NCI-H2029 treated with DMSO at 0.1 percent for 48 hours (cell line): ENCODE data around the gene PARD3B.

Source experiments
- DNase-seq: peaks from one replicate; lab custom pipeline; 2025; lab: John Stamatoyannopoulos, UW

Gene PARD3B, protein sequence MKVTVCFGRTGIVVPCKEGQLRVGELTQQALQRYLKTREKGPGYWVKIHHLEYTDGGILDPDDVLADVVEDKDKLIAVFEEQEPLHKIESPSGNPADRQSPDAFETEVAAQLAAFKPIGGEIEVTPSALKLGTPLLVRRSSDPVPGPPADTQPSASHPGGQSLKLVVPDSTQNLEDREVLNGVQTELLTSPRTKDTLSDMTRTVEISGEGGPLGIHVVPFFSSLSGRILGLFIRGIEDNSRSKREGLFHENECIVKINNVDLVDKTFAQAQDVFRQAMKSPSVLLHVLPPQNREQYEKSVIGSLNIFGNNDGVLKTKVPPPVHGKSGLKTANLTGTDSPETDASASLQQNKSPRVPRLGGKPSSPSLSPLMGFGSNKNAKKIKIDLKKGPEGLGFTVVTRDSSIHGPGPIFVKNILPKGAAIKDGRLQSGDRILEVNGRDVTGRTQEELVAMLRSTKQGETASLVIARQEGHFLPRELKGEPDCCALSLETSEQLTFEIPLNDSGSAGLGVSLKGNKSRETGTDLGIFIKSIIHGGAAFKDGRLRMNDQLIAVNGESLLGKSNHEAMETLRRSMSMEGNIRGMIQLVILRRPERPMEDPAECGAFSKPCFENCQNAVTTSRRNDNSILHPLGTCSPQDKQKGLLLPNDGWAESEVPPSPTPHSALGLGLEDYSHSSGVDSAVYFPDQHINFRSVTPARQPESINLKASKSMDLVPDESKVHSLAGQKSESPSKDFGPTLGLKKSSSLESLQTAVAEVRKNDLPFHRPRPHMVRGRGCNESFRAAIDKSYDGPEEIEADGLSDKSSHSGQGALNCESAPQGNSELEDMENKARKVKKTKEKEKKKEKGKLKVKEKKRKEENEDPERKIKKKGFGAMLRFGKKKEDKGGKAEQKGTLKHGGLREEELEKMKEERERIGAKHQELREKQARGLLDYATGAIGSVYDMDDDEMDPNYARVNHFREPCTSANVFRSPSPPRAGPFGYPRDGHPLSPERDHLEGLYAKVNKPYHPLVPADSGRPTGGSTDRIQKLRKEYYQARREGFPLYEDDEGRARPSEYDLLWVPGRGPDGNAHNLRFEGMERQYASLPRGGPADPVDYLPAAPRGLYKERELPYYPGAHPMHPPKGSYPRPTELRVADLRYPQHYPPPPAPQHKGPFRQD (N-terminal part only)

DNA sequence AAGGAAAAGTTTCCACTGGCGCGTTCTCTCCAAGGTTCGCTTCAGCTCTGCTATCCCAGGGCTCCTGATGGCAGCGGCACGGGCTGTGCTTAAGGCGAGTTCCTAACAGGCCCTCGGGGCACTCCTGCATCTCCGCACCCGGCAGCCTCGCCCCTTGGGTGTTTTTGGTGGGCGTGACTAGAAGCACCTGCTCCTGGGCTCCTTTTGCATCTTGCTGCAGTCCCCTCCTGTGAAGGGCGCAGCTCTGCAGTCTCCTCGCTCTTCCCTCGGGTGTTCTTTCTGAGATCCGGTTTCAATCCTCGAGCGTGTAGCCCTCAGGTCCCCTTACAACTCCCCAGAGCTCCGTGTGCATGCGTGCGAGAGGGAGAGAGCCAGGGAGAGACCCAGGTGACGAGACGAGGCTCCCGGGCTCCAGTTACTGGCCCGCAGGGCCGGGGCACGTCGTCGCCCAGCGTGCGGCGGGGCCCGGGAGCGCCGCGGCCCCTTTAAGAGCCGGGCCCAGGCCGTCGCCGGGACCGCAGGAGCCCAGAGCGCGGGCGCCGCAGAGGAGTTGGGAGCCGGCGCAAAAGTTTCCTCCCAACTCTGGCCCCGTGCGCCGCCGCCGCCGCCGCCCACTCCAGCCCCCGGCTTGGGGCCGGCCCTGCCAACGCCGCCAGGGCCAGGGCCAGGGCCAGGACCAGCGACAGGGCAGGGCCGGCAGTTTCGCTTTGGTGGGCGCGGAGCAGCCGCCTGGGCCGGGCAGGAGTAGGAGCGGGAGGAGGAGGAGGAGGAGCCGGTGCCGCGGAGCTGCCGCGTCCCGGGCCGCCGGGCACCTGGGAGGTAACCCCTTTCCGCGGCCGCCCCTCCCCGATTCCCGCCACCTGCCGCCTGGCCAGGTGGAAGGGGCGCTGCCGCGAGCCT is at the start of gene PARD3B:
Gene PARD3B, plus strand, starts transcription at position 515 of the 900 bp plus-strand sequence. CDS start 525 bp downstream, outside the sequence.
- no peak for DNase-seq

DNA sequence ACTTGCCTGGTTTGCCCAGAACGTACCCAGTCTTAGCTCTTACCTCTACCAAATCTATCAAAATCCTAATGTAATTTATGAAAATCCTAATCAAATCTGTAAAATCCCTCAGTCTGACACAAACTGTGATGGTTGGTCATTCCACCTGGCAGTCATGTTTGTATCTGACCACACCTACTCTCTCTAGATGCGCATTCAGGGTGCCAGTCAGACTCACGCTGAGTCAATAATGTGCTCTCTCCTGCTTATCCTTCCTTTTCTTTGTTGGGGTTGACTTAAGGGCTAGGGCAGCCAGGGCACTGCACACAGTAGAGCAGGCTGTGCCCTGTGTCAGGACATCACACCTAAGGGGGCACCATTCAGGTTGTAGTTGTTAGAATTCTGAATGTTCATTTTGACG is 48.5 kb upstream of the PARD3B start:
- no peak for DNase-seq

DNA sequence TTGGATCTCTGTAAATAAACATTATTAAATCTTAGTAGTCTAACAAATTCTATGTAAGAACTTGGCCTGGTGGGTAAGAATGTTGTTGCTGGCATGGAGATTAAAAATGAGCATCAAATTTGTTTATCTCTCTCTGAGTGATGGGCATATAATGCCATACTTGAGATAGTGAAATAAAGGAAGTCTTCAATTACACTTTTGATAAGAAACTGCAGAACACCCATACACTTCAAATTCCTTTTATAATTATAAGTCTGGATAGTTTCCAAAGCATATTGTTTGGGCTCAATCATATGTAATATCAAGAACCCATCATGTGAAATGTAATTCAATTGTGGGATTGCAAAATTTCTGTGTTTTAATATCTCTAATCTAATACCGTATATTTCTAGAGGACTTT is 47.4 kb upstream of the PARD3B start:
- no peak for DNase-seq

DNA sequence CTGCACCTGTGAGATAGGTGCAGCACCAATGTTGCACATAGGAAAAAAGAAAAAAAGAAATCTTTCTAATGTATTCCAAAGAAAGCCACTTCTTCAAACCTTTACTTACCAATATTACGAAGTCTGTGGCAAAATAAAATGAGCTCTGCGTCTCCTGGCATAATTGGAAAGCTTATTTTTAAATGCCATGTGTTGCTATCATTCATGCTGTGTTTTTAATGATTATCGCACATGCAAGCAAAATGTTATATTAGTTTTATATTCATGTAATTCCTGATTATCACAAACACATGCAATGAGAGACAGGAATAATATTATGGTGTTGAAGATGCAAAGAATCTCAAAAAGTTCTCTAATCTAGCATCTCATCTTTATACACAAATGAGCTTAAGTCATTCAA is 47.0 kb upstream of the PARD3B start:
- no peak for DNase-seq

DNA sequence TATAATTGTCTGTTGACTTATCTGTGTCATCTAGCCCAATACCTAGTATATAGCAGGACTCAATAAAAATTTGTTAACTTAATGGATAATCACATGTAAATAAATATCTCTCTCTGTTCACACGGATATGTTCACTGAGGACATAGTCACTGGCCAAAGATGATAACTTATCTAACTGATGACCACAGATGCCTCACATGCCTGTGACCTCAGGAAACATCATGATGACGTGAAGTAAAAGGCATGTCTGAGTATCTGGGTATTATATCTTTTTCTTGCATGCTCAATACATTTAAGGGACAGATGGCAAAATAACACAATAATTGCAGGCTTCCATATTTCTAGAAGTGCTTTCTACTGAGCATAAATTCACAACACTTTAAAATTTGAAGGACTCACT is 41.4 kb upstream of the PARD3B start:
- no peak for DNase-seq

DNA sequence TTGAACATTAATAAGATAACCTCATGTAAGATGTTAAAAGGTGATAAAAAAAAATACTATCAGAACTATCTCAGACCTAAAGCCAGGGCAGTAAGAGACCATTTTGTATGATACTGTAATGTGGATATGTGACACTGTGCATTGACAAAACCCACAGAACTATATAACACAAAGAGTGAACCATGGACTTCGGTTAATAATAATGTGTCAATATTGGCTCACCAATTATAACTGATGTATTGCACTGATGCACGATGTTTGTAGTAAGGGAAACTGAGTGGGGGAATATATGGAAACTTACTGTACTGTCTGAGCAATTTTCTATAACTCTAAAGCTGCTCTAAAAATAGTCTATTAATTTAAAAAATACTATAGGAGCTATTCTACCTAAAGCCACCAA is 40.7 kb upstream of the PARD3B start:
- no peak for DNase-seq

DNA sequence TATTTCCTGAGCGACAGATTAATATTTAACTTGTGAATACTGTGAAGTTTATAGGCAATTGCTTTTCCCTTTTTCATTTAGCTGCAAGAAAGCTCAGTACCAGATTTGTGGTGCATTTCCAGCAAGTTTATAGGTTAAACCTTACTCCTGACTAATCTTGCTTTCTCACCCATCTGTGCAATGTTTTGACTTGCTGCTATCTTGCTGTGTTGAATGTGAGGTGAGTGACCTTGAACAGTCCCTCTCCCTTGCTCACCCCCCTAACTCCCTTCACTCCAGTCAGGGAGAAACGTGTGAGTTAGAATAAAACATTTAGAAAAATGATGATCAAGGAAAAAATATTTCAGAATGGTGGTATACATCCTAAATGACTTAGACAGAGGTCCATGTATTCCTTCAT is 39.8 kb upstream of the PARD3B start:
- no peak for DNase-seq

DNA sequence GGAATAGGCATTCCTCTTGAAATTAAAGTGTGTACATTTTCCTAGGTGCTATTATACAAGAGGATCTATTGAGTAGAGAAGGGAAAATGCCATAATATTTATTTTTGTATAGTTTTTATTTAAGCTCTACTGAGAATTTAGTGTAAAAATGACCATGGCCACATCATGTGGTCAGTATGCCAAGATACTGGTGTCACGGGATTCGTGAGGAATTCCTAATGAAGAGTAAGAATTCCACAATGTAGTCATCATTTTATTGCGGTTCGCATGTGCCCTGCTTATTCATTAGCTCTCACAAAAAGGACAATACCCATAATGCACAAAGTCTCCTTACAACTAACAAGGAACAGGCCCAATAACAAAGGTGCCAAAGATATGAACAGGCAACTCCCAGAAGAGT is 39.3 kb upstream of the PARD3B start:
- no peak for DNase-seq

DNA sequence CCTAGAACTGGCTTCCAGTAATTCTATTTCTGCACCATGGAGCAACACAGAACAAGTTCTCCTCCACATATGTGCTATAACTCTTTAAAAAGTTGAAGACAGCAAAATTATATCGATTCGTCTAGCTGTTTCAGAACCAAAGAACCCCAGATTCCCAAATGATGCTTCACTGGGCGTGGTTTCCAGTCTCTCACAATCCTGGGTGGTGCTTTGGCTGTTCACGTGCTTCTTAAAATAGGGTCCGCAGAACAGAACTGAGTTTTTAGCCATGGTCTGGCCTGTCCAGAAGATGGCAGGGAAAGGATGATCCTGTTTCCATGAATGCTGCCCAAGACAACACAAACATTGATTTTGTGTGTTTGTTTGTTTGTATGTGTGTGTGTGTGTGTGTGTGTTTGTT is 37.6 kb upstream of the PARD3B start:
- DNase-seq: no peak

DNA sequence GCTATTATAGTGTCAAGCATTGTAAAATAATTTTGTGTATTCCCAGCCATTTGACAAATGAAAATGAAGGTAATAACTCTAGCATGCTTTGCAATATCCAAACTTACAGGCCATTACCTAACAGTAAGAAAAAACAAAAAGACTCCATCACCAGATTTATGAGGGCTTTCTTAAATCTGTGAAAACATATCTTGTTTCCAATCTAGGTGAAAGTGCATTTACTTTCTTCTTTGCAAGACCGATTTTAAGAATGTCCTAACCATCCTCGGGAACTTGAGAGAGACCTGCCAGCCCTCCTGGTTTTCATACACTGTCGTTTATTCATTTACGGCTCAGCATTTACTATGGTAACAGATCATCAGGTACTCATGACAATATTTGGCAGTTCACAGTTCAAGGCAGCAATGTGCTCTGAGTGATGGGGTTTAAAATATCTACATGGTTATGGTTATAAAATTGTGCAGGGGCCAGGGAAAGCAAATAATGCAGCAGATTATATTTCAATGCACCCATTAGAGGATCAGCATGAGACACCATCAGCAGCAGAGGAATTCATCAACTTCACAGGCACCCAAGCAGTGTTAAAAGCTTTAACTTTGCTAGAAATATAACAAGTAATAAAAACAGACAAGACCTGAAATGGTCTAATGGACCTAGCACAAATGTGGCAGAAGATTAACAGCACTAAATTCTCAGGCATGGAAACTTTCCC is 34.4 kb upstream of the PARD3B start:
- no peak for DNase-seq

DNA sequence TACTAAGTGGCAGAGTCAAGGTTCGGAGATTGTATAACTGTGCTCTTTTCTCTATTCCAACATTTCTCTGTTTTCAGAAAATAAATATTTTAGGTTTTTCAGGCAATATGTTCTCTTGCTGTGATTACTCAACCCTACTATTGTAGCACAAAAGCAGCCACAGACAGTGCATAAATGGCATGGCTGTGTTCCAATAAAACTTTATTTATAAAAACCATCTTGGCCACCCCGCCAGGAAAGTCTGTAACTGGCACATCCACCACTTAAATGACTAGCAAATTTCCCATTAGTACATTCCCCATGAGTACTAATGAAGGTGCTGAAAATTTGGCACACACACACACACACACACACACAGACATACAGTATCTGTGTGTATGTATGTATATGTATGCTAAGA is 30.8 kb upstream of the PARD3B start:
- DNase-seq: no peak

DNA sequence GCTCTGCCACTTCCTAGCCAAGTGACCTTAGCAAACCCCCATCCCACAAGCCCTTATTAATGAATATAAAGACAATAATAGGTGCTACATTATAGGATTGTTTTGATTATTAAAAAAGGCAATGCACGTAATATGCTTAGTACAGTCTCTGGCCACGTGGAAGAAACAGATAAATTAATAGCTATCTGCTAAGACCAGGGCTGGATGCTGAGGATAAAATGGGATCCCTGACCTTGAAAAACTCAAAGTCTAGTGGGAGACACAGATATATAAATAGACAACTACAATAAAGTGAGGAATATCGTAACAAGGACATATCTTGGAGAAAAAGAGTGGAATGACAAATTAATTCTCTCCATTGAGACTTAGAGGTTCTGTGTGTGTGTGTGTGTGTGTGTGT is 29.9 kb upstream of the PARD3B start:
- DNase-seq: no peak

DNA sequence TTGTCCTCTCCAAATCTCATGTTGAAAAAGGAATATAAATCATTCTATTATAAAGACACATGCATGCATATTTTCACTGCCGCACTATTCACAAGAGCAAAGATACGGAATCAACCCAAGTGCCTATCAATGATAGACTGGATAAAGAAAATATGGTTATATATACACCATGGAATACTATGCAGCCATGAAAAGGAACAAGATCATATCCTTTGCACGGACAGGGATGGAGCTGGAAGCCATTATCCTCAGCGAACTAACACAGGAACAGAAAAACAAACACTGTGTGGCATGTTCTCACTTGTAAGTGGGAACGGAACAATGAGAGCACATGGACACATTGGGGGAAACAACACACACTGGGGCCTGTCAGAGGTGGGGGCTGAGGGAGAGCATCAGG is 28.1 kb upstream of the PARD3B start:
- DNase-seq: no peak

DNA sequence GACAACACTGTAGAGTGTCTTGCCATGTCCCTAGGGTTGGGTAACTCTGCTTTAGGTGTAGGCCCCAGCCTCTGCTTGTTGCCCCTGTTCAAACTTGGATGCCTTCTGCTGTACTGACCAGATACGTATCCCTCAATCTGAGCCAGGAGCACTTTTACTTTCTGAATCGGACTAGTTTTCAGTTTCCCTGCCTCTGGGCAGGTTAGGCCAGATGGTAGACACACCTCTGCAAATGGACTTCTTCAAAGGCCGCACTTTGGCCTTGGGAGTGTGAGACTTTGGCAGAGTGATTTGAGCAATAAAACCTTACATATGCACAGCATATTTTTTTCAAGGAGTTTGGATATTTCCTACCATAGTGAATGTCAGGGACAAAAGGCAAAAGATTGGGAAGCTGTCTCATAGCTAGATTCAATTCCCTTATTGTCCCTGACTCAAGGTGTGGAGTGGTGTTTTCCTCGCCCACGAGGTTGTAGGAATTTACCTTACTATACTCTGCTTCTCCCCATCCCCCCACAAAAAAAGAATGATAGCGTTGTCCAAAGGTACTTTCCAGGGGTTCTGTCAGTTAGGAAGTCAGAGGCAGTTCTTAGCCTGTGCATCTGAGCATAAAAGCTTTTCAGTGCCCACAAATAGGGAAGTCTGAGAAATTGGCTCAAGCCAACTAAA is 15.3 kb upstream of the PARD3B start:
- no peak for DNase-seq

DNA sequence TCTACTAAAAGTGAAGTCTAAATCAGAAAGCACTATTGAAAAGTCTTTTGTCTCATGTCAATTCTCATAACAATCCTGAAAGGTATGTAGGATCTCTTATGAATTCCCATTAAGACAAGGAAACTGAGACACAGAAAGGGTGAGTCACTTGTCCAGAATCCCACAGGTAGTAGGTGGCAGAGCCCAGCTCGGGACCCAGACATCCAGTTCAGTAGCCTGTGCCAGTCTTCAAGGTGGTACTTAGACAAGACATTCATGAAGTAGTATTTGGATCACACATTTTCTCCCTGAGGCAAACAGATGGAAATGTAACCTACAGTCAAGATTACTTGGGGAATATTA is 14.8 kb upstream of the PARD3B start:
- no peak for DNase-seq

DNA sequence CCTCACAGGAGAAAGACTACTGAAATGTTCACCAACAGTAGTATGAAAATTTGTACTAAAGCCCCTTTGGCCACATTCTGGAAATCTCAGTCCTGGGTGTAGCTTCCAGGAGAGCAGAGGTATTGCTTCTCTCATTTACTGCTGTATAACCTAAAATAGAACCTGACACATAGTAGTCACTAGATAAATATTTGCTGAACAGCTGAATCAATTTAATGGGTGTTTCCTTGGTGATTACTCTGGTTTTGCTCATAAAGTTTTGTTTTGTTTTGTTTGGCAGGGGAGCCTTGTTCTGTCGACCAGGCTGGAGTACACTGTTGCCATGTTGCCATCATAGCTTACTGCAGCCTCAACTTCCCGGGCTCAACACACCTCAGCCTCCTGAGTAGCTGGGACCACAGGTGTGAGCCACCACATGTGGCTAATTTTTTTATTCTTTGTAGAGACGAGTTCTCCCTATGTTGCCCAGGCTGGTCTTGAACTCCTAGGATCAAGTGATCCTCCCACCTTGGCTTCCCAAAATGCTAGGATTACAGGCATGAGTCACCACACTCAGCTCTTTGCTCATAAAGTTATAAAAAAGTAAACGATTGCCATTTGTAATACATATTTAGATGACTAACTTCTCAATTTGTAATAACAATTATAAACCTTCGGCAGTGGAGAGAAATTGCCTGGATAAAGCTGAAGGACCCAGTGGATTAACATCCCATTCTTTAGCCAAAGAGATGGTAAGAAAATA is 11.5 kb upstream of the PARD3B start:
- no peak for DNase-seq

DNA sequence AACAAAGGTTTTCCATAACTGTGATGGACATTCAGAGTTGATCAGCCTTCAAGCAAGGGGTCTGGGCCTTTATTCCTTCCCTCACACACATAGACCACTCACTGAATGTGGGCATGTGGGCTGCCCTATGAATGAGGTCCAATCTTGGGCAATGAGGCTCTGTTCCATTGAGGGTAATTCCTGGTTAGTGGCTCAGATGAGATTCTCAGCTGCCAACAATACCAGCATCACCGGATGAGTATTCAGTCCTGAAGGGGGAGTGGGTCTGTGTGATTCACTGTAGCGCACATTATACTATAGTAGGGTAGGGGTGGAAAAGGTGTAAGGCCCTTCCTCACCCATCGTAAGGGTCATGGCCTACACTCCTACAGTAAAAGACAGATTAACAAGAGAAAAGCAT is 9.9 kb upstream of the PARD3B start:
- no peak for DNase-seq

DNA sequence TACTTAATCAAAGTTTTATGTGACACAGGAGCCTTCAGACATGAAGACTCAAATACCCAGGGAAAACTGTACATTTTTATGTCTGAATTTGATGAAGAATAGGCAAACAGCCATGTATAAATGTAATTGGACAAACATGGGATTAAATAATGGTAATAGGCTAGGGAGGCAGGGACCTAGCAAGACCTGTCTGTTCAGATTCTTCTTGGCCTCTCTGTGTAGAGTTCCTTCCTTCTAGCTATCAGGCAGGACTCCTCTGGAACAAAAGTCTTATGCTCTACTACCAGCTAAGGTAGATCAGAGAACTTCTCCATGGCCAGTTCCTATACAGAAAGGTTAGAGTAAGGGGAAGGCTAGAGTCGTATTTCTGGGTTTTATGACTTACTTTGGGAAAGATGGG is 9.5 kb upstream of the PARD3B start:
- DNase-seq: no peak

DNA sequence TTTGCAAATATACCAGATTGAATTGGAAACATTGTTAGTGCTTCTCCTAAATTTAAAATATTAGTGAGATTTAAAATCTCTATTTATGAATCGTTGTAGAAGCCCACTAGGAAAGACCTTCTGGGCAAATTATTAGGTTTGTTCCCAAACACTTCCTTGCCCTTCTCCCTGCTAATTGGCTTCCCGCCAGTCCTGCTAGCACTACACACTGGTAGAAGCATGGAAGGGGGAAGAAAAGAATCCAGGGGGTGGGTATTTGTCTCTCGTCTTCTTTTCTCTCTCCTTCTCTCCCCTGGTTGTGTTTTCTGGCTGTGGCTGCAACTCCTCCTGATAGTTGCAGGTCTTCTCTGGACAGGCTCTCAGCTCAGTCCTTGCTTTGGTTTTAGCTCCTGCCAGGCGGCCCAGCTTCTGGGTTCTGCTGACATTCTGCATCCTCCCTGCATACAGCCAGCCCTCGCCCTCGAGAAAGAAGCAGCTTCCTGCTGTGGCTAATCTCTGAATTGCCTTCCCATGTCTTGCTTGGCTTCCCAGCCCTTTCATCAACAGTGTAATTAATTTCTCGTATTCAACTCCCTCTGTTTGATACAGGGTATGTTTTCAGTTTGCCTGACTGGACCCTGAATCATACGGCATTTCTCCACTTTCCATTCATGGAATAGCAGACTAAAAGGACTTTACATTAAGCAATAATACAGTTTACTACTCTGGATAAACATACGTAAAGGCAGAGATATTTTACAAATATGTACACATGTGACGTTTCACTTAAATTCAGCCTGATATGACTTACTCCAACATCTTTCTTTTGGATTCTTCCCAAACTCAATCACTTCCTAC is 6.9 kb upstream of the PARD3B start:
- DNase-seq: no peak
